ENCODE measurements around the gene PPP1R11. TPM values are rescaled to one million over a fixed set of nuclear protein-coding genes. Genes with fewer than 3 reads are reported as not detected.

Gene PPP1R11
- total and polyA plus RNA-seq, 2 of the 13 experiments (the other 11 are each of a cell fraction or from before 2014, with no cell fraction given) = 32.1 to 58.9 TPM

GRCh38 chr6:30101444-30102413 lies 34.7 kb downstream of the PPP1R11 start (continued):
- no peak; the same call in 1 of the 2 replicates for TF ChIP-seq AKAP8 (CRISPR knock-in tag; IDR thresholded peaks at IDR 0.05)
- TF ChIP-seq ZBTB38 (CRISPR knock-in tag; IDR thresholded peaks at IDR 0.05) = peak; percentile 74
- TF ChIP-seq TMF1 (CRISPR knock-in tag; IDR thresholded peaks at IDR 0.05; ENCODE audit: low read depth) = peak; percentile 76; the same call in 1 of the 2 replicates
- TF ChIP-seq SP1 (IDR thresholded peaks at IDR 0.05) = no peak
- TF ChIP-seq SP1 (CRISPR knock-in tag; IDR thresholded peaks at IDR 0.05) = peak; percentile 63
- peak; percentile 69 for TF ChIP-seq ZNF609 (CRISPR knock-in tag; IDR thresholded peaks at IDR 0.05; ENCODE audit: borderline replicate concordance)
- peak; percentile 89 for TF ChIP-seq SNAI1 (CRISPR knock-in tag; IDR thresholded peaks at IDR 0.05; ENCODE audit: borderline replicate concordance)
- no peak for TF ChIP-seq ZNF263 (CRISPR knock-in tag; IDR thresholded peaks at IDR 0.05)
- no peak for TF ChIP-seq NR1H2 (CRISPR knock-in tag; IDR thresholded peaks at IDR 0.05; ENCODE audit: borderline replicate concordance, low read depth)
- no peak for TF ChIP-seq PRPF4 (IDR thresholded peaks at IDR 0.05; ENCODE audit: low read depth, low read length, poor library complexity, severe bottlenecking)
- TF ChIP-seq SALL1 (CRISPR knock-in tag; IDR thresholded peaks at IDR 0.05) = peak; percentile 97
- no peak for TF ChIP-seq ZNF326 (CRISPR knock-in tag; IDR thresholded peaks at IDR 0.05; ENCODE audit: borderline replicate concordance)
- TF ChIP-seq ZNF160 (CRISPR knock-in tag; IDR thresholded peaks at IDR 0.05) = peak; percentile 83; the same call in 1 of the 2 replicates
- no peak for TF ChIP-seq PBX3 (CRISPR knock-in tag; IDR thresholded peaks at IDR 0.05; ENCODE audit: borderline replicate concordance)
- TF ChIP-seq ZBTB4 (CRISPR knock-in tag; IDR thresholded peaks at IDR 0.05; ENCODE audit: borderline replicate concordance) = 0 out of 2 replicates have a peak, but pooled peaks have one; percentile 46
- no peak; the same call in 1 of the 2 replicates for TF ChIP-seq ATF6 (CRISPR knock-in tag; conservative IDR thresholded peaks at IDR 0.05)
- peak; percentile 45 for TF ChIP-seq NFYB (CRISPR knock-in tag; IDR thresholded peaks at IDR 0.05)
